Neural cell (in vitro differentiated cells): Measurements from ENCODE around the gene NPAS3. TPM values are rescaled to one million over a fixed set of nuclear protein-coding genes. Genes with fewer than 3 reads are reported as not detected.
A peak's percentile ranks its signal among the peaks of the same experiment; 100 is the strongest.

Source experiments
- H2AFZ ChIP-seq: fragments of 200-600, 300-800 bp; sonication (generic), shearing (Covaris generic); 2 replicates; pipeline ENCODE4 v1.6.0; 2014; ENCODE audit warnings: low read depth, mild to moderate bottlenecking, antibody characterized with exemption, low read length, moderate library complexity
- H3F3A ChIP-seq: fragments of 200-600 bp; shearing (Covaris generic); 2 replicates; pipeline ENCODE4 v1.6.1; 2016; ENCODE audit warnings: mild to moderate bottlenecking, moderate library complexity, mixed read lengths, antibody characterized with exemption, low read length; ENCODE audit not compliant: insufficient read depth, poor library complexity, severe bottlenecking
- H3K27ac ChIP-seq: fragments of 200-600, 300-800 bp; sonication (generic), shearing (Covaris generic); 2 replicates; pipeline ENCODE4 v1.5.1; 2014; ENCODE audit warnings: mild to moderate bottlenecking, low read length, moderate library complexity
- H3K27me3 ChIP-seq: fragments of 300-800, 200-600 bp; sonication (generic), shearing (Covaris generic); 2 replicates; pipeline ENCODE4 v1.6.0; 2014; ENCODE audit warnings: mild to moderate bottlenecking, low read depth, low read length, moderate library complexity; ENCODE audit not compliant: insufficient read depth
- H3K36me3 ChIP-seq: fragments of 300-800, 200-600 bp; sonication (generic), shearing (Covaris generic); 2 replicates; pipeline ENCODE4 v1.5.1; 2014; ENCODE audit warnings: mild to moderate bottlenecking, antibody characterized with exemption, low read length, moderate library complexity; ENCODE audit not compliant: insufficient read depth
- H3K4me2 ChIP-seq: fragments of 300-800, 200-600 bp; sonication (generic), shearing (Covaris generic); 2 replicates; pipeline ENCODE4 v1.6.0; 2014; ENCODE audit warnings: mild to moderate bottlenecking, low read length
- H3K4me3 ChIP-seq: fragments of 300-800, 200-600 bp; sonication (generic), shearing (Covaris generic); 2 replicates; pipeline ENCODE4 v1.5.1; 2014; ENCODE audit warnings: mild to moderate bottlenecking, low read length, moderate library complexity
- H3K79me2 ChIP-seq: fragments of 200-600 bp; shearing (Covaris generic); replicated peaks from 2 replicates; pipeline ENCODE4 v1.6.0; 2014; ENCODE audit warnings: mild to moderate bottlenecking, low read length, moderate library complexity; ENCODE audit not compliant: insufficient read depth
- H3K9ac ChIP-seq: fragments of 300-800, 200-600 bp; sonication (generic), shearing (Covaris generic); 2 replicates; pipeline ENCODE4 v1.6.1; 2016; ENCODE audit warnings: mild to moderate bottlenecking, low read length, mixed read lengths
- H3K9me2 ChIP-seq: fragments of 200-600 bp; shearing (Covaris generic); 2 replicates; pipeline ENCODE4 v1.6.1; 2016; ENCODE audit warnings: mild to moderate bottlenecking, low read length, mixed read lengths; ENCODE audit not compliant: insufficient read depth
- H3K9me3 ChIP-seq: fragments of 200-600, 300-800 bp; sonication (generic), shearing (Covaris generic); 2 replicates; pipeline ENCODE4 v1.6.1; 2016; ENCODE audit warnings: mild to moderate bottlenecking, mixed run types, low read length, moderate library complexity, mixed read lengths
- H4K20me1 ChIP-seq: fragments of 200-600 bp; shearing (Covaris generic); 2 replicates; pipeline ENCODE4 v1.6.1; 2016; ENCODE audit warnings: mild to moderate bottlenecking, mixed run types; ENCODE audit not compliant: insufficient read depth
- CTCF ChIP-seq: fragments of 450-650 bp; IDR thresholded peaks from 2 replicates; pipeline ENCODE4 v1.5.1; 2014; ENCODE audit warnings: antibody characterized with exemption, mild to moderate bottlenecking, moderate library complexity; ENCODE audit not compliant: poor library complexity, severe bottlenecking
- EP300 ChIP-seq: fragments of 450-650 bp; conservative IDR thresholded peaks from 2 replicates; pipeline ENCODE4 v1.6.1; 2014; ENCODE audit warnings: antibody characterized with exemption, mild to moderate bottlenecking, moderate library complexity; ENCODE audit not compliant: poor library complexity, severe bottlenecking
- EZH2 ChIP-seq: fragments of 200-600, 300-800 bp; shearing (Covaris generic), sonication (generic); IDR thresholded peaks from 2 replicates; pipeline ENCODE4 v1.6.1; 2014; ENCODE audit warnings: antibody characterized with exemption, low read length, borderline replicate concordance, mild to moderate bottlenecking; ENCODE audit not compliant: insufficient read depth, poor library complexity, severe bottlenecking
- MXI1 ChIP-seq: fragments of 450-650 bp; conservative IDR thresholded peaks from 2 replicates; pipeline ENCODE4 v1.6.1; 2014; ENCODE audit warnings: antibody characterized with exemption, mild to moderate bottlenecking; ENCODE audit not compliant: poor library complexity, severe bottlenecking
- POLR2AphosphoS5 ChIP-seq: IDR thresholded peaks from 2 replicates; pipeline ENCODE4 v1.6.1; 2012
- RAD21 ChIP-seq: fragments of 450-650 bp; conservative IDR thresholded peaks from 2 replicates; pipeline ENCODE4 v1.6.1; 2014; ENCODE audit warnings: antibody characterized with exemption, mild to moderate bottlenecking, moderate library complexity
- REST ChIP-seq: IDR thresholded peaks from 2 replicates; pipeline ENCODE4 v1.6.1; 2012; ENCODE audit warnings: borderline replicate concordance
- SMC3 ChIP-seq: fragments of 450-650 bp; conservative IDR thresholded peaks from 2 replicates; pipeline ENCODE4 v1.6.1; 2014; ENCODE audit warnings: antibody characterized with exemption, mild to moderate bottlenecking, moderate library complexity; ENCODE audit not compliant: poor library complexity
- TAF1 ChIP-seq: IDR thresholded peaks from 2 replicates; pipeline ENCODE4 v1.6.1; 2012; ENCODE audit warnings: low read depth
- polyA plus RNA-seq: library from polyadenylated mRNA; depleted of rRNA; stranded (reverse); fragments of >200 nt; gene quantifications from 2 replicates; pipeline ENCODE4 v1.2.3, GENCODE V29; 2014

The NPAS3 gene
- polyA plus RNA-seq, 1 donor from 2014 or later, result 1.3 TPM

GRCh38 chr14:32932302-32932913 is 6.3 kb upstream of the NPAS3 start:
- Histone ChIP-seq H2AFZ (no peak overlapping the region), H3K9me3 (no peaks in the 10 kb centered on the region), H3K9me2 (no peaks in the 10 kb centered on the region), H3K27ac (no peak overlapping the region), H3K36me3 (no peaks in the 10 kb centered on the region), H3K79me2 (peaks cover 16% of the 10 kb centered on the region), H3K4me3 (peak overlapping the region; percentile 84), H3K9ac (no peak overlapping the region), H3K4me2 (no peak overlapping the region), H4K20me1 (no peaks in the 10 kb centered on the region), H3F3A (no peaks in the 10 kb centered on the region), H3K27me3 (peaks cover 64% of the 10 kb centered on the region)
- no peak for TF ChIP-seq RAD21
- no peak for TF ChIP-seq TAF1
- TF ChIP-seq SMC3, result no peak
- no peak for TF ChIP-seq EZH2
- TF ChIP-seq REST, result no peak
- TF ChIP-seq POLR2AphosphoS5, result no peak
- TF ChIP-seq MXI1, result no peak
- no peak for TF ChIP-seq EP300
- no peak for TF ChIP-seq CTCF

- Histone ChIP-seq H3K4me3 (peak overlapping the region; percentile 84), H3K36me3 (no peaks in the 10 kb centered on the region), H3K4me2 (peak overlapping the region; percentile 98), H4K20me1 (no peaks in the 10 kb centered on the region), H3K27ac (no peak overlapping the region), H3K79me2 (peaks cover 20% of the 10 kb centered on the region), H3K9me3 (no peaks in the 10 kb centered on the region), H3F3A (no peaks in the 10 kb centered on the region), H2AFZ (no peak overlapping the region), H3K27me3 (peaks cover 64% of the 10 kb centered on the region), H3K9ac (no peak overlapping the region), H3K9me2 (no peaks in the 10 kb centered on the region)
- TF ChIP-seq SMC3 (no peak), EZH2 (no peak), REST (no peak), POLR2AphosphoS5 (no peak), CTCF (no peak), TAF1 (no peak), EP300 (no peak), MXI1 (no peak), RAD21 (no peak)
These were observed 5.6 kb upstream of the NPAS3 start for GRCh38 chr14:32932914-32933628.
